ENCODE data around the gene WIF1. TPM values are rescaled to one million over a fixed set of nuclear protein-coding genes. Genes with fewer than 3 reads are reported as not detected.

Gene WIF1
- total RNA-seq, 4 donors from 2014 or later, result 0.85 TPM; not detected in 3

- H3K27ac ChIP-seq, result no peak overlapping the region
- DNase-seq, result no peak
- H3K4me3 ChIP-seq, result no peak overlapping the region
- no peaks in the 10 kb centered on the region for H3K27me3 ChIP-seq
- peaks cover 0 to 4% (median 2%) of the 10 kb centered on the region in 4 donors for H3K4me1 ChIP-seq
- TF ChIP-seq POLR2A (IDR thresholded peaks at IDR 0.05) (no peak), CTCF (IDR thresholded peaks at IDR 0.05) (no peak)
- no peaks in the 10 kb centered on the region for H3K36me3 ChIP-seq
- H3K9me3 ChIP-seq, result no peaks in the 10 kb centered on the region
These were observed 43.7 kb upstream of the WIF1 start for GRCh38 chr12:65164774-65165173.

GRCh38 chr12:65164244-65164643, 43.1 kb upstream of the WIF1 start:
- no peaks in the 10 kb centered on the region for H3K27me3 ChIP-seq
- no peak for TF ChIP-seq POLR2A (IDR thresholded peaks at IDR 0.05)
- TF ChIP-seq CTCF (IDR thresholded peaks at IDR 0.05), result no peak
- peaks cover 0 to 4% (median 2%) of the 10 kb centered on the region in 4 donors for H3K4me1 ChIP-seq
- DNase-seq, result no peak
- no peak overlapping the region for H3K27ac ChIP-seq
- no peaks in the 10 kb centered on the region for H3K9me3 ChIP-seq
- H3K4me3 ChIP-seq, result no peak overlapping the region
- no peaks in the 10 kb centered on the region for H3K36me3 ChIP-seq

- Histone ChIP-seq H3K4me1 (no peaks in the 10 kb centered on the region), H3K4me3 (no peak overlapping the region), H3K36me3 (no peaks in the 10 kb centered on the region), H3K27me3 (no peaks in the 10 kb centered on the region), H3K27ac (no peak overlapping the region), H3K9me3 (no peaks in the 10 kb centered on the region)
- DNase-seq, result no peak
- no peak for TF ChIP-seq POLR2A (IDR thresholded peaks at IDR 0.05)
- TF ChIP-seq CTCF (IDR thresholded peaks at IDR 0.05), result no peak
These were observed 41.5 kb upstream of the WIF1 start for GRCh38 chr12:65162609-65163008.

DNA sequence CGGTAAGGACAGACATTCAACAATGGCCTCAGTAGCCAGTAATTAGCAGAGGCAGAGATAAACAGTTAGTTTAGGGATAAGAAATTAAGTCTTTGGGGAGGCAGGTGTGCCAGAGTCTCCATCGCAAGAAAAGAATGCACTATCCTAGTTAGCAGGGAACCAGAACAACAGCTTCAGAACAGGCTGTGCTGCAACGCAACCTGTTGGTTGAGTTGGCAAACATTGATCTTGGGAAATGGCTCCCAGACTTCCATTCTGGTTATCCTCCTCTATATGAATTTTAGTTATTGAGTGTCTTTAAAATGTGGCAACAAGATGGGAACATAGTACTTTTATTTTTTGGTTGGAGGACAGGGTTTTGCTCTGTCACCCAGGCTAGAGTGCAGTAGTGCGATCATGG, 36.0 kb upstream of the WIF1 start:
- Histone ChIP-seq H3K27ac (peak overlapping the region in 1 of 4 donors; percentile 44), H3K36me3 (no peaks in the 10 kb centered on the region), H3K4me1 (no peaks in the 10 kb centered on the region), H3K27me3 (no peaks in the 10 kb centered on the region), H3K4me3 (no peak overlapping the region), H3K9me3 (no peaks in the 10 kb centered on the region)
- TF ChIP-seq POLR2A (IDR thresholded peaks at IDR 0.05) (no peak), CTCF (IDR thresholded peaks at IDR 0.05) (no peak)
- DNase-seq, result no peak

- H3K9me3 ChIP-seq, result no peaks in the 10 kb centered on the region
- DNase-seq, result peak in 1 of 3 donors; percentile 41
- no peaks in the 10 kb centered on the region for H3K36me3 ChIP-seq
- no peak for TF ChIP-seq CTCF (IDR thresholded peaks at IDR 0.05)
- TF ChIP-seq POLR2A (IDR thresholded peaks at IDR 0.05), result no peak
- no peak overlapping the region for H3K4me3 ChIP-seq
- H3K27ac ChIP-seq, result peak overlapping the region in 2 of 4 donors; percentile 1 to 44
- H3K4me1 ChIP-seq, result no peaks in the 10 kb centered on the region
- H3K27me3 ChIP-seq, result no peaks in the 10 kb centered on the region
These were observed 35.3 kb upstream of the WIF1 start for GRCh38 chr12:65156366-65156841.

DNA sequence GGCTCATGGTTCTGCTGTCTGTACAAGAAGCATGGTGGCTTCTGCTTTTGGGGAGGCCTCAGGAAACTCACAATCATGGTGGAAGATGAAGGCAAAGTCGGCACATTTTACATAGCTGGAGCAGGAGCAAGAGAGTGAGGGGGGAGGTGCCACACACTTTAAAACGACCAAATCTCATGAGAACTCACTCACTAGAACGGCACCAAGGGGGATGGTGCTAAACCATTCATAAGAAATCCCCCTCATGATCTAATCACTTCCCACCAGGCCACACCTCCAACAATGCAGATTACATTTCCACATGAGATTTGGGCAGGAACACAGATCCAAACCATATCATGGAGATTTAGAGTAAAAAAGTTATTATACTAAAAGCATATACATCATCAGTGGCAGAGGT, 34.7 kb upstream of the WIF1 start:
- DNase-seq, result no peak
- no peaks in the 10 kb centered on the region for H3K36me3 ChIP-seq
- TF ChIP-seq CTCF (IDR thresholded peaks at IDR 0.05) (no peak), POLR2A (IDR thresholded peaks at IDR 0.05) (no peak)

More for the DNA sequence above, 34.7 kb upstream of the WIF1 start:
- H3K4me1 ChIP-seq, result no peaks in the 10 kb centered on the region
- no peaks in the 10 kb centered on the region for H3K27me3 ChIP-seq
- H3K4me3 ChIP-seq, result no peak overlapping the region
- H3K27ac ChIP-seq, result no peak overlapping the region
- no peaks in the 10 kb centered on the region for H3K9me3 ChIP-seq

Measured in Peyer's patch (tissue), 4 donors.